AML-193 (cell line): Measurements from ENCODE around the gene GNAI1.
"Not testable (repeated sequence)": the region's sequence is repeated elsewhere in the genome, so short reads cannot be mapped to it uniquely, and the experiment has no call there.

ENCODE experiments used
- DNase-seq, 2 experiments: peaks; one replicate each; lab custom pipeline; 2025; lab: John Stamatoyannopoulos, UW

Gene GNAI1

GRCh38 chr7:80133361-80134114 lies 1.1 kb upstream of the GNAI1 start:
- DNase-seq: no peak

- no peak for DNase-seq
These were observed 506 bp upstream of the GNAI1 start for GRCh38 chr7:80134115-80134535.

- no peak for DNase-seq
These were observed 876 bp downstream of the GNAI1 start for GRCh38 chr7:80135309-80136104.

GRCh38 chr7:80136261-80137055 lies 1.8 kb downstream of the GNAI1 start:
- DNase-seq: no peak

DNA sequence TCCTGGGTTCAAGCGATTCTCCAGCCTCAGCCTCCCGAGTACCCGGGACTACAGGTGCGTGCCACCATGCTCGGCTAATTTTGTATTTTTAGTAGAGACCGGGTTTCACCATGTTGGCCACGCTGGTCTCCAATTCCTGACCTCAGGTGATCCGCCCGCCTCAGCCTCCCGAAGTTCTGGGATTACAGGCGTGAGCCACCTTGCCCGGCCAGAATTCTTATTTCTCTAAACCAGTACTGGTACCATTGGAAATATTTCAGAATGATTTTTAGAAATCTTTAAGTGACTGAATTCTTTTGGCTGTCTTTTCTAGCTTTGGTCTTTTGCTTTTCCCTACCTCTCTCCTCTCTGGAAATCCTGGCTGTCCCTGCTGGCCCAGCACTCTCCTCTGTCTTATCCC lies 2.8 kb downstream of the GNAI1 start:
- DNase-seq: no peak

GRCh38 chr7:80139236-80139635 lies 4.6 kb downstream of the GNAI1 start:
- no peak for DNase-seq

DNA sequence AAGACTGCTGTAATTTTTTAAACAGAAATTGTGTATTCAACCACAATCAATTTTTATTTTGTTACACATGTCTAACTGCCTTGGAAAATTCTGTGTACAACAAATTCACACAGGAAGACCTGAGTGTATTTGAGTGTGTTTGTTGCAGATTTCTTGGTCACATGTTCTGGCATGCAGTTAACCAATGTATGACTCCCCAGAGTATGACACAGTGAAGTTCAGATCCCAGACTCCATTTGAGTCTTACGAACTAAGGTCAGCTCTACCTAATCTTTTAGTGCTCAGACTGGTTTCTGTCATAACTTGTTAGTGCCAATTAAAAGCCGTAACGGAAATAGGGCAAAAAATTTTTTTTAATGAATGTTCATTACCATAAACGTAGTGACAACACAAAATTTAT lies 5.8 kb downstream of the GNAI1 start:
- DNase-seq: no peak

GRCh38 chr7:80141376-80141775 lies 6.7 kb downstream of the GNAI1 start:
- DNase-seq: no peak

GRCh38 chr7:80142853-80143580 lies 8.4 kb downstream of the GNAI1 start:
- no peak for DNase-seq

DNA sequence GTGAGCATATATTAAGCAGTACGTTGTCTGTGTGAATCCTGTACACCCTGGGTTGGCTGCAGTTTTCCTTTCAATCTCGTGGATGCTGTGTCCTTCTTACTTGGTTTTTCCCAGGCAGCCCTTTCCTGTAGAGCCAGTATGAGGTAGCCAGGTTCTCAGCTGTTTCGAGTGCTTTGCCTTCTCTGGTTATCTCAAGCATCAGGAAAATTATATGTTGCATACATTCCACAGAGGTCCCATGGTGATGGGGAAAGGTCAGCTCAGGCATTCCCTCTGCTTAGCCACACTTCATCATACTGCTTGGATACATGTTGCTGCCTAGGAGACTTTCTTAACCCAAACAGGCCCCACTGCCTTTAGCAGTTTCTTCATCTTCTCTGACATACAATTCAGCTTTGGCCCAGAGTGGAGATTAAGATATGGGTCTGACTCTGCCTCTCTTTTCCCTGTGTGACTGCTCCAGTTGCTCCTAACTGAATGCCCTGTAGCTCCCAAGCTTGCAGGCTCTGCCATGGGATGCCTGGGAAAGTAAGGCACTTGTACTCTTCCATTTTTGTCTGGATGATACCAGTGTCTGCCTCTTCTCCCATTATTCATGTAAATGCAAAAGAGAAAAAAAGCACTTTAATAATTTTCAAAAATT lies 11.3 kb downstream of the GNAI1 start:
- no peak for DNase-seq

DNA sequence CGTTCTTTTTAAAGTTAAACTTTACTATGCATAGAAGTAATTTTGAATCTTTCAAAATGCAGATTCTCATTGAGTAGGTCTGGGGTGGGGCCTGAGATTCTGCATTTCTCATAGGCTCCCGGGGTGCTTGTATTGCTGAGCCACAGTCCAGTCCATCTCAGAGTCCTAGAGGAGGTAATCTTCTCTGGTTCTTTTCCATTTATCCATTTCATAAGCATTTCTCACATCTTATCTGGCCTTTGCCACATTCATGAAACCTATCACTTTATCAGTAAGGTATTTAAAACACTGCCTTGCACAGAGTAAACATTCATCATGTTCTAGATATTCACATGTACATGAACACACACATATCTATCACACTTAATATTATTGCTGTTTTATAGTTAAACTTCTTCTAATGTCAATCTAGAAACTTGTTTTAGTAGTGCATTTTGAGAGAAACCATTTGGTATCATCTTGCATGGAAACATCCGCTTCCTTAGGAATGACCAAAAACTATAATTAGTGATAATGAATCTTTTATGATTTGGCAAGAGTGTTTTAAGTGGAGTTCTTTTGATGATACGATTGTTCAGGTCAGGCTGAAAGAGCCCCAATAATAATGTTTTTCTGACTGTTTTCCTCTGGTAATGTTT lies 12.0 kb downstream of the GNAI1 start:
- no peak for DNase-seq

- no peak for DNase-seq
These were observed 13.1 kb downstream of the GNAI1 start for GRCh38 chr7:80147543-80148391.

GRCh38 chr7:80150611-80151273 lies 16.1 kb downstream of the GNAI1 start:
- DNase-seq: no peak

- DNase-seq: no peak
These were observed 16.6 kb downstream of the GNAI1 start for GRCh38 chr7:80151274-80151665.

DNA sequence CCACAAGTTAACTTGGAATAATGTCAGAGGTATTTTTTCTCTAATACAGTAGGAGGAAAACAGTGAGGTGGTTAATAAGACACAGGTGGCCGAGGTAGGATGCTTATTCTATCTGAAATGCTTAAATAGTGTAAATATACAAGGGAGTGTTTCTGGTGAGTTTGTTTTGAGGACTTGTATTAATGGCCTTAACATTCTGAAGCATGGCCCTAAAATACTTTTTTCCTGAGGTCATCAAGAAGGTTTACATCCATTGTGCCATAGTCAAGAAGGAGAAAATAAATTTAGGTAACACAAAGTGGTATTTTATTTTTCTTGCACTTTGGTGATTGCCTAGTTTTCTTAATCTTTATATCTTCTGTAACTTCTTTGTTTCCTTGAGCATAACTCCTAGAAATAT lies 18.8 kb downstream of the GNAI1 start:
- no peak for DNase-seq

DNA sequence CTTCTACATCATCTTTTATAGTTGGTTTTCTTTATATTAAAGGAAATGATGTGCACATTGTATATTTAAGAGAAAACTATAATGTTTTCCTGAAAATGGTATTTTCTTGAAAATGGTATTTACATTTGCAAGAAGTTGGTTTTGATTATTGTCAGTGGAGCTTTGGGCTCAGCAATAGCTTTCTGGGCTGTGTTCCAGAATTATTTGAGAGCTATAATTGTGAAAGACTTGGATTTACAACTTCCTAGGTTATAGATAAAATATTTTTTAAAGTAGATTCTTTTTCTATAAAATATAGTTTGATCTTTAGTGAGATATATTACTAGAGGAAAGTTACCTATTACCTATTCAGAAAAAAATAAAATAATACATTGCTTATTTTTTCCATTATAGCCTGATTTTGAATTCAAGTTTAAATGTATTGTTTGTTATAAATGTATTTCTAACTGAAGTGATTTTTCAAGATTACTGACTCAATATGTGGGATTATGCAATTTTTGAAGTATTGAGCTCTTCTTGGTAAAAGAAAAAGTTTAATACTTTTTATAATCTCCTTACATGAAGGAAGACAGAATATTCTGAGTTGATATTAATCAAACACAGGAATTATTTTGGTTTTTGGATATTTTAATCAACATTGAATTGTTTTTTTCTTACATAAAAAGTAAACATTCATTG lies 20.2 kb downstream of the GNAI1 start:
- no peak for DNase-seq

- no peak for DNase-seq
These were observed 20.7 kb downstream of the GNAI1 start for GRCh38 chr7:80155374-80155773.

GRCh38 chr7:80157770-80158169 lies 23.1 kb downstream of the GNAI1 start:
- DNase-seq: not testable (repeated sequence)

DNA sequence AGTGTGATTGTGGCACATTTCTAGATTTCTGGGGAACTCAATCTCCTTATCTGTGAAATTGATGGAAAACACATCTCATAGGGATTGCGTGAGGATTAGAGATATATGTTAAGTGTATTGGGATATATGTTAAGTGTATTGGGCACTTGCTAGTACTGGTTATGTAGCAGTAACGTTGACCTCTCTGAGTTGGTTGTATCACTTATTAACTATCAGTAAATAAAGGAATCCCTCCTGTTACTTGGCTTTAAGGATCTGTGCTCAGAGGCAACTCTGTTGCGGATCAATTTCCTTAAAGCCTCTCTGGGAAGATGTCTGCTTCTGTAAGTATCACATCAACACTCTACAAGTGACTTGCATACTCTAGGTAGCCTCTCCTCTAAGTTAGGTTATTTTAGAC lies 25.2 kb downstream of the GNAI1 start:
- DNase-seq: no peak
